HepG2 (cell line): ENCODE measurements around the gene IDUA. TPM values are rescaled to one million over a fixed set of nuclear protein-coding genes. Genes with fewer than 3 reads are reported as not detected.
A peak's percentile ranks its signal among the peaks of the same experiment; 100 is the strongest.

Source experiments
- HOXA3 ChIP-seq: sonication (generic); formaldehyde crosslinking; IDR thresholded peaks from 2 replicates; pipeline ENCODE4 v1.5.0; 2020; ENCODE audit warnings: missing genetic modification reagents
- MBD4 ChIP-seq: IDR thresholded peaks from 2 replicates; pipeline ENCODE4 v1.6.1; 2012; ENCODE audit warnings: low read length, inconsistent platforms, borderline replicate concordance
- NFKBIZ ChIP-seq: IDR thresholded peaks from 2 replicates; pipeline ENCODE4 v1.6.1; 2018; ENCODE audit warnings: missing genetic modification reagents, missing compliant biosample characterization
- SP2 ChIP-seq: sonication (generic); formaldehyde crosslinking; IDR thresholded peaks from 2 replicates; pipeline ENCODE4 v1.5.1; 2020; ENCODE audit warnings: mild to moderate bottlenecking, missing genetic modification reagents
- STAG1 ChIP-seq: sonication (generic); formaldehyde crosslinking; IDR thresholded peaks from 2 replicates; pipeline ENCODE4 v1.4.0; 2020; ENCODE audit warnings: missing genetic modification reagents
- polyA plus RNA-seq, 8 experiments: library from polyadenylated mRNA; depleted of rRNA in 3 of 8; stranded (reverse) in 7 of 8; unstranded in 1 of 8; fragments of >200 nt; fragmentation: Illumina TruSeq in 4 of 8; extraction: Trizol in 4 of 8; gene quantifications; 2 replicates each; pipeline versions ENCODE4 v1.2.1 to v1.2.3, GENCODE V29; 2011 to 2016; ENCODE audit warnings: low read depth in 4 of 8, missing spikeins in 1 of 8, mixed read lengths in 1 of 8; ENCODE audit not compliant: insufficient read depth in 1 of 8
- total RNA-seq, 5 experiments: library from RNA; depleted of rRNA; stranded (reverse); fragments of >200 nt; fragmentation: Illumina TruSeq; extraction: Trizol; gene quantifications; 2 replicates each; pipeline ENCODE4 v1.2.3, GENCODE V29; 2016; ENCODE audit warnings: low read depth in 1 of 5
- TF ChIP-seq, protein P1 (sequence below): sonication (generic); formaldehyde crosslinking; conservative IDR thresholded peaks from 2 replicates; pipeline ENCODE4 v1.4.0; 2020; ENCODE audit warnings: mild to moderate bottlenecking, missing genetic modification reagents, moderate library complexity
- TF ChIP-seq, protein P2 (sequence below): sonication (generic); formaldehyde crosslinking; IDR thresholded peaks from 2 replicates; pipeline ENCODE4 v1.8.0; 2022; ENCODE audit warnings: mild to moderate bottlenecking, missing genetic modification reagents
- TF ChIP-seq, protein P3 (sequence below): sonication (generic); formaldehyde crosslinking; IDR thresholded peaks from 2 replicates; pipeline ENCODE4 v1.9.0; 2021; ENCODE audit warnings: missing genetic modification reagents, borderline replicate concordance

IDUA gene
- total and polyA plus RNA-seq, 2 of the 13 experiments (the other 11 are each of a cell fraction or from before 2014, with no cell fraction given): 0.77 to 1.0 TPM

DNA sequence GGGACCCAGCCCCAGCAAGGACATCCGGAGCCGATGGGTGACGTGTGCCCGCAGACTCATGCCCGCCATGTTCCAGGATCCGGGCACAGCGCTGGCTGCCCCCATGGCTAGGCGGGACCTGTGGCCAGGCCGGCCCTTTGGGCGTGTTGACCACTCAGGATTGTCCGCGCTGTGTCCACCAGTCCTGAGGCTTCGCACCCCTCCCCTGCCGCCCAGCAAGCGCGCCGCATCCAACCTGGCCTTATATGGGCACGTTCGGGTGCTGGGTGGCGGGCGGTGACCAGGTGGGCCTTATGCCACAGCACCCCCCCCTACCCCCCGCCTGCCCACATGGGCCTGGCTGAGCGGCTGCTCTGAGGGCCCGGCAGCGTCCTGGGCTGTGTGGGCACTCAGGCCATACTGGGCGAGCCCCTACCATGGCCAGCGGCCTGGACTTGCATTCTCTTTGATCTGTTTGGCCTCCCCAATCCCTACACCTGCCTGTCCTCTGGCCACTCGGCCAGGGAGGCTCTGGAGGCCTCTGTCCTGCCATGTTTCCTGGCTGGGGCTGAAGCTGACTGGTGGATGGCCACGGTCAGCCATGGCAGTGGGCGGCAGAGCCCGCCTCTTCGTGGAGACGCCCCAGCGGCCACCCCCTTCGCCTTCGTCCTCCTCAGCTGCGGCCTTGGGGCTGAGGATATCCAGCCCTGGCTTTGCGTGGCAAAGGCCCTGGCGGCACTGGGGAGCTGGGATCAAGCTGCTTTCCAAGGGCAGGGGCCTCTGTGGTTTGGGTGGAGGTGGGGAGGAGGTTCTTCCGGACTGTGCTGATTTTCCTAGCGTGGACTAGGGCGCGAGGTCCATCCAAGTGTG is 26.6 kb downstream of the IDUA start (continued):
- TF ChIP-seq, protein P1, sequence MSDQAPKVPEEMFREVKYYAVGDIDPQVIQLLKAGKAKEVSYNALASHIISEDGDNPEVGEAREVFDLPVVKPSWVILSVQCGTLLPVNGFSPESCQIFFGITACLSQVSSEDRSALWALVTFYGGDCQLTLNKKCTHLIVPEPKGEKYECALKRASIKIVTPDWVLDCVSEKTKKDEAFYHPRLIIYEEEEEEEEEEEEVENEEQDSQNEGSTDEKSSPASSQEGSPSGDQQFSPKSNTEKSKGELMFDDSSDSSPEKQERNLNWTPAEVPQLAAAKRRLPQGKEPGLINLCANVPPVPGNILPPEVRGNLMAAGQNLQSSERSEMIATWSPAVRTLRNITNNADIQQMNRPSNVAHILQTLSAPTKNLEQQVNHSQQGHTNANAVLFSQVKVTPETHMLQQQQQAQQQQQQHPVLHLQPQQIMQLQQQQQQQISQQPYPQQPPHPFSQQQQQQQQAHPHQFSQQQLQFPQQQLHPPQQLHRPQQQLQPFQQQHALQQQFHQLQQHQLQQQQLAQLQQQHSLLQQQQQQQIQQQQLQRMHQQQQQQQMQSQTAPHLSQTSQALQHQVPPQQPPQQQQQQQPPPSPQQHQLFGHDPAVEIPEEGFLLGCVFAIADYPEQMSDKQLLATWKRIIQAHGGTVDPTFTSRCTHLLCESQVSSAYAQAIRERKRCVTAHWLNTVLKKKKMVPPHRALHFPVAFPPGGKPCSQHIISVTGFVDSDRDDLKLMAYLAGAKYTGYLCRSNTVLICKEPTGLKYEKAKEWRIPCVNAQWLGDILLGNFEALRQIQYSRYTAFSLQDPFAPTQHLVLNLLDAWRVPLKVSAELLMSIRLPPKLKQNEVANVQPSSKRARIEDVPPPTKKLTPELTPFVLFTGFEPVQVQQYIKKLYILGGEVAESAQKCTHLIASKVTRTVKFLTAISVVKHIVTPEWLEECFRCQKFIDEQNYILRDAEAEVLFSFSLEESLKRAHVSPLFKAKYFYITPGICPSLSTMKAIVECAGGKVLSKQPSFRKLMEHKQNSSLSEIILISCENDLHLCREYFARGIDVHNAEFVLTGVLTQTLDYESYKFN (CRISPR knock-in tag): no peak
- no peak for TF ChIP-seq NFKBIZ
- no peak for TF ChIP-seq SP2 (CRISPR knock-in tag)
- TF ChIP-seq MBD4: no peak
- no peak for TF ChIP-seq STAG1 (CRISPR knock-in tag)
- TF ChIP-seq HOXA3: peak; percentile 12; the same call in 1 of the 2 replicates
- TF ChIP-seq, protein P2, sequence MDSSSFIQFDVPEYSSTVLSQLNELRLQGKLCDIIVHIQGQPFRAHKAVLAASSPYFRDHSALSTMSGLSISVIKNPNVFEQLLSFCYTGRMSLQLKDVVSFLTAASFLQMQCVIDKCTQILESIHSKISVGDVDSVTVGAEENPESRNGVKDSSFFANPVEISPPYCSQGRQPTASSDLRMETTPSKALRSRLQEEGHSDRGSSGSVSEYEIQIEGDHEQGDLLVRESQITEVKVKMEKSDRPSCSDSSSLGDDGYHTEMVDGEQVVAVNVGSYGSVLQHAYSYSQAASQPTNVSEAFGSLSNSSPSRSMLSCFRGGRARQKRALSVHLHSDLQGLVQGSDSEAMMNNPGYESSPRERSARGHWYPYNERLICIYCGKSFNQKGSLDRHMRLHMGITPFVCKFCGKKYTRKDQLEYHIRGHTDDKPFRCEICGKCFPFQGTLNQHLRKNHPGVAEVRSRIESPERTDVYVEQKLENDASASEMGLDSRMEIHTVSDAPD (CRISPR knock-in tag): 0 out of 2 replicates have a peak, but pooled peaks have one; percentile 55
- TF ChIP-seq, protein P3, sequence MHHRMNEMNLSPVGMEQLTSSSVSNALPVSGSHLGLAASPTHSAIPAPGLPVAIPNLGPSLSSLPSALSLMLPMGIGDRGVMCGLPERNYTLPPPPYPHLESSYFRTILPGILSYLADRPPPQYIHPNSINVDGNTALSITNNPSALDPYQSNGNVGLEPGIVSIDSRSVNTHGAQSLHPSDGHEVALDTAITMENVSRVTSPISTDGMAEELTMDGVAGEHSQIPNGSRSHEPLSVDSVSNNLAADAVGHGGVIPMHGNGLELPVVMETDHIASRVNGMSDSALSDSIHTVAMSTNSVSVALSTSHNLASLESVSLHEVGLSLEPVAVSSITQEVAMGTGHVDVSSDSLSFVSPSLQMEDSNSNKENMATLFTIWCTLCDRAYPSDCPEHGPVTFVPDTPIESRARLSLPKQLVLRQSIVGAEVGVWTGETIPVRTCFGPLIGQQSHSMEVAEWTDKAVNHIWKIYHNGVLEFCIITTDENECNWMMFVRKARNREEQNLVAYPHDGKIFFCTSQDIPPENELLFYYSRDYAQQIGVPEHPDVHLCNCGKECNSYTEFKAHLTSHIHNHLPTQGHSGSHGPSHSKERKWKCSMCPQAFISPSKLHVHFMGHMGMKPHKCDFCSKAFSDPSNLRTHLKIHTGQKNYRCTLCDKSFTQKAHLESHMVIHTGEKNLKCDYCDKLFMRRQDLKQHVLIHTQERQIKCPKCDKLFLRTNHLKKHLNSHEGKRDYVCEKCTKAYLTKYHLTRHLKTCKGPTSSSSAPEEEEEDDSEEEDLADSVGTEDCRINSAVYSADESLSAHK: no peak
- TF ChIP-seq, all 625 proteins: peak for 12
